Tibial nerve (tissue), 4 donors: ENCODE measurements around the gene MDGA2. TPM values are rescaled to one million over a fixed set of nuclear protein-coding genes. Genes with fewer than 3 reads are reported as not detected.

Experiments used
- DNase-seq, 2 donors: peaks; one replicate each; pipeline ENCODE4 v3.0.0-alpha.2; 2019; ENCODE audit warnings: low spot score in 2 of 2
- H3K27ac ChIP-seq, 4 donors: fragments of 200-600 bp; sonication (generic) in 3 of 4; one replicate each; pipeline ENCODE4 v1.5.1; 2017 to 2019; ENCODE audit warnings: mild to moderate bottlenecking in 1 of 4
- H3K27me3 ChIP-seq, 2 donors: fragments of 200-600 bp; sonication (generic) in 1 of 2; one replicate each; pipeline versions ENCODE4 v1.5.1 to v1.6.0; 2017 to 2019
- H3K36me3 ChIP-seq, 3 donors: fragments of 200-600 bp; sonication (generic); one replicate each; pipeline ENCODE4 v1.5.1; 2018 to 2019
- H3K4me1 ChIP-seq, 4 donors: fragments of 200-600 bp; sonication (generic) in 3 of 4; one replicate each; pipeline ENCODE4 v1.5.1; 2017 to 2019
- H3K4me3 ChIP-seq, 4 donors: fragments of 200-600 bp; sonication (generic) in 3 of 4; one replicate each; pipeline ENCODE4 v1.5.1; 2017 to 2019; ENCODE audit warnings: mild to moderate bottlenecking in 1 of 4, moderate library complexity in 1 of 4
- H3K9me3 ChIP-seq, 4 donors: fragments of 200-600 bp; sonication (generic) in 3 of 4; one replicate each; pipeline ENCODE4 v1.5.1; 2017 to 2019
- CTCF ChIP-seq, 5 experiments: fragments of 200-600 bp in 3 of 5; fragments of 450-650 bp in 2 of 5; sonication (generic) in 3 of 5; IDR thresholded peaks; one replicate each; pipeline ENCODE4 v1.5.1; 2016 to 2019; ENCODE audit warnings: antibody characterized with exemption in 5 of 5, mild to moderate bottlenecking in 3 of 5, moderate library complexity in 2 of 5
- EP300 ChIP-seq, 2 donors: sonication (generic); formaldehyde crosslinking; IDR thresholded peaks; one replicate each; pipeline ENCODE4 v1.6.1; 2017; ENCODE audit warnings: antibody characterized with exemption in 2 of 2, mild to moderate bottlenecking in 1 of 2
- POLR2A ChIP-seq, 2 donors: fragments of 450-650 bp; IDR thresholded peaks; one replicate each; pipeline ENCODE4 v1.6.1; 2017; ENCODE audit warnings: antibody characterized with exemption in 2 of 2, mild to moderate bottlenecking in 2 of 2, moderate library complexity in 2 of 2
- WGBS, 2 donors: methylation state at CpG; one replicate each; pipeline ENCODE4 v1.1.5; 2018; 5-methylcytosine and 5-hydroxymethylcytosine counted together
- total RNA-seq, 4 donors: library from RNA; depleted of rRNA; stranded (reverse); fragments of >200 nt; gene quantifications; one replicate each; pipeline ENCODE4 v1.1.0, GENCODE V29; 2016

Gene MDGA2
- total RNA-seq, 4 donors from 2014 or later = under 0.01 TPM; not detected in 3

DNA sequence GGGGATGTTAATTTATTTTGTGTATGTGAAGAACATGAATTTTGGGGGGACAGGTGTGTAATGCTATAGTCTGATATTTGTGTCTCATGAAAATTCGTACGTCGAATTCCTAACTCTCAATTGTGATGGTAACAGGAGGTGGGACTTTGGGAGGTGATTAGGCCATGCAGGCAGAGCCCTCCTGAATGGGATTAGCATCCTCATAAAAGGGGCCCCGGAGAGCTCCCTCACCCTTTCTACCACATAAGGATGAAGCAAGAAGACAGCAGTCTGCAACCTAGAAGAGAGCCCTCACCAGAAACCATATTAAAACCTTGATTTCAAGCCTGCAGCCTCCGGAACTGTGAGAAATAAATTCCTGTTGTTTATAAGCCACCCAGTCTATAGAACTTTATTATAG, 165.4 kb downstream of the MDGA2 start:
- no peaks in the 10 kb centered on the region for H3K27me3 ChIP-seq
- H3K27ac ChIP-seq = no peak overlapping the region
- H3K4me1 ChIP-seq = no peaks in the 10 kb centered on the region
- no peak for DNase-seq
- H3K4me3 ChIP-seq = no peak overlapping the region
- H3K9me3 ChIP-seq = no peaks in the 10 kb centered on the region
- TF ChIP-seq CTCF (IDR thresholded peaks at IDR 0.05) = no peak
- no peak for TF ChIP-seq EP300 (IDR thresholded peaks at IDR 0.05)
- TF ChIP-seq POLR2A (IDR thresholded peaks at IDR 0.05) = no peak
- H3K36me3 ChIP-seq = no peaks in the 10 kb centered on the region
- WGBS, 2 donors = 74 to 84% methylated on average over 5 of the region's 5 CpGs

- WGBS, 2 donors = 15 to 18% methylated on average over 2 of the region's 2 CpGs
- TF ChIP-seq CTCF (IDR thresholded peaks at IDR 0.05) = no peak
- TF ChIP-seq POLR2A (IDR thresholded peaks at IDR 0.05) = no peak
- TF ChIP-seq EP300 (IDR thresholded peaks at IDR 0.05) = no peak
- H3K27me3 ChIP-seq = no peaks in the 10 kb centered on the region
- no peaks in the 10 kb centered on the region for H3K4me1 ChIP-seq
- no peaks in the 10 kb centered on the region for H3K9me3 ChIP-seq
- no peaks in the 10 kb centered on the region for H3K36me3 ChIP-seq
- H3K4me3 ChIP-seq = no peak overlapping the region
- H3K27ac ChIP-seq = no peak overlapping the region
- DNase-seq = no peak
Measured at GRCh38 chr14:47507861-47508260, 167.5 kb downstream of the MDGA2 start.

GRCh38 chr14:47500369-47500768, 175.0 kb downstream of the MDGA2 start:
- whole genome bisulfite sequencing, 2 donors = 92 to 93% methylated on average over 1 of the region's 1 CpG
- no peak overlapping the region for H3K4me3 ChIP-seq
- no peak for DNase-seq
- H3K27ac ChIP-seq = no peak overlapping the region
- TF ChIP-seq EP300 (IDR thresholded peaks at IDR 0.05) (no peak), CTCF (IDR thresholded peaks at IDR 0.05) (no peak), POLR2A (IDR thresholded peaks at IDR 0.05) (no peak)
- no peaks in the 10 kb centered on the region for H3K27me3 ChIP-seq
- no peaks in the 10 kb centered on the region for H3K36me3 ChIP-seq
- no peaks in the 10 kb centered on the region for H3K9me3 ChIP-seq
- no peaks in the 10 kb centered on the region for H3K4me1 ChIP-seq

DNA sequence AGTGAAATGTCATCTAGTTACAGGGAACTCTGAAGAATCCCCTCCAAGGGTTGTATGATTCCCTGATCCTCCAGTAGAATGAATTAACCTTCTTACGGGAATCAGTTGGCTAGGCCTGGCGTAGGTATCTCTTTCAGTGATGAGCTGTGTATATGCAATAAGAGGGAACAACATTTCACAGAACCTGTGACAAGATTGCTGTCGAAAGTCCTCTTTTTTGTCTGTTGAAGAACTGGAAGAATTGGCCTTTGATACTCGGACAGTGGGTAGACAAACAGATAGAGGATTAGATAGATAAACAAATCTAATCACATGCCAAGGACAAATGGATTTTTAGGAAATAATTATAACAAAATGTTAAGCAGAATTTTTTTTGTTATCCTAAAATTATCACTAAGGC, 184.6 kb downstream of the MDGA2 start:
- Histone ChIP-seq H3K4me3 (no peak overlapping the region), H3K9me3 (no peaks in the 10 kb centered on the region), H3K36me3 (no peaks in the 10 kb centered on the region), H3K27me3 (no peaks in the 10 kb centered on the region), H3K27ac (no peak overlapping the region), H3K4me1 (no peaks in the 10 kb centered on the region)
- no peak for DNase-seq
- TF ChIP-seq EP300 (IDR thresholded peaks at IDR 0.05) (no peak), POLR2A (IDR thresholded peaks at IDR 0.05) (no peak), CTCF (IDR thresholded peaks at IDR 0.05) (no peak)
- WGBS, 2 donors = 92 to 95% methylated on average over 4 of the region's 4 CpGs

GRCh38 chr14:47490353-47490752, 185.1 kb downstream of the MDGA2 start:
- TF ChIP-seq CTCF (IDR thresholded peaks at IDR 0.05) (no peak), EP300 (IDR thresholded peaks at IDR 0.05) (no peak), POLR2A (IDR thresholded peaks at IDR 0.05) (no peak)
- no peak for DNase-seq
- Histone ChIP-seq H3K4me3 (no peak overlapping the region), H3K27me3 (no peaks in the 10 kb centered on the region), H3K4me1 (no peaks in the 10 kb centered on the region), H3K9me3 (no peaks in the 10 kb centered on the region), H3K36me3 (no peaks in the 10 kb centered on the region), H3K27ac (no peak overlapping the region)
- WGBS, 2 donors = 57 to 64% methylated on average over 3 of the region's 3 CpGs
